Activated CD4-positive, alpha-beta T cell treated with anti-CD3 and anti-CD28 coated beads for 4 hours (primary cell): Measurements from ENCODE around the gene SYT12.
"Not testable (repeated sequence)": the region's sequence is repeated elsewhere in the genome, so short reads cannot be mapped to it uniquely, and the experiment has no call there.

ENCODE experiments used
- DNase-seq, 2 donors: peaks; one replicate each; pipeline ENCODE4 v3.0.0-alpha.2; 2020

SYT12 gene

DNA sequence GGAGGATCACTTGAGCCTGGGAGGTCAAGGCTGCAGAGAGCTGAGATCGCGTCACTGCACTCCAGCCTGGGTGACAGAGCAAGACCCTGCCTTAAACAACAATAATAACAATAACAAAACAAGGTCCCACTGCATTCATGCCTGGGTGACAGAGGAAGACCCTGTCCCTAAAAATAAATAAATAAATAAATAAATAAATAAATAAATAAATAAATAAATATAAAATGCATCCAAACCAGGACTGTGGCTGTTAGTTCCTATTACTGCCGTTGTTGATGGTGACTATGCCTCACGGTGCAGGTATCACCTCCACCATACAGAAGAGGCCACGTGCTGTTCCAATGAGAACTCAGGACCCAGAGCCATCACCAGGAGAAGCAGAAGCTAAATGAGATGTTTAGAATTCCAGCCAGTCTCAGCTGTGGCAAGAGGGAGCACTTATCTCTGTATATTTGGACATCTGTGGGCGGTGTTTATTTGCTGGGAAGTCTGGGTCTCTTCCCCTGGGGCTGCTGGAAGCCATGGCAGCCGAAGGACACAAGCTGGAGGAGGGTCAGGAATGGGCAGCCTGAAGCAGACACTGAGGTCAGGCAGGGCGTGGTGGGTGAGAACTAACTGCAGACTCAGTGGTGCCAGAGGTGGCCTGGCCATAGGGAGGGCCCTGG is 26.2 kb upstream of the SYT12 start:
- DNase-seq: no peak

DNA sequence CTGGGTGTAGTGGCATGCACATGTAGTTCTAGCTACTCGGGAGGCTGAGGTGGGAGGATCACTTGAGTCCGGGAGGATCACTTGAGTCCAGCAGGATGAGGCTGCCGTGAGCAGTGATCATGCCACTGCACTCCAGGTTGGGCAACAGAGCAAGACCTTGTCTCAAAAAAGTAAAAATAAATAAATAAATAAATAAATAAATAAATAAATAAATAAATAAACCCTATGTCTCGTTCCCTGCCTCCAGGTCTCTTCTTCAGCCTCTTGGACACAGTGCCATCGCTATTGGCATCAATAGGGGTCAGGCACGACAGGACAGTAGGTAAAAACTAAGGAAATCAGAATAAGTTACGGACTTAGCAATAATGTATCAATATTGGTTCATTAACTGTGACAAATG is 23.4 kb upstream of the SYT12 start:
- no peak for DNase-seq

- no peak for DNase-seq
These were observed 21.6 kb upstream of the SYT12 start for GRCh38 chr11:67001332-67001731.

GRCh38 chr11:67002297-67002913 is 20.5 kb upstream of the SYT12 start:
- DNase-seq: no peak

- DNase-seq: no peak
These were observed 20.0 kb upstream of the SYT12 start for GRCh38 chr11:67002921-67003411.

GRCh38 chr11:67005200-67005599 is 17.7 kb upstream of the SYT12 start:
- DNase-seq: not testable (repeated sequence)

GRCh38 chr11:67006029-67006884 is 16.7 kb upstream of the SYT12 start:
- DNase-seq: no peak

GRCh38 chr11:67007126-67007525 is 15.8 kb upstream of the SYT12 start:
- DNase-seq: no peak

GRCh38 chr11:67010296-67010905 is 12.5 kb upstream of the SYT12 start:
- no peak for DNase-seq

GRCh38 chr11:67013511-67014045 is 9.4 kb upstream of the SYT12 start:
- DNase-seq: no peak

DNA sequence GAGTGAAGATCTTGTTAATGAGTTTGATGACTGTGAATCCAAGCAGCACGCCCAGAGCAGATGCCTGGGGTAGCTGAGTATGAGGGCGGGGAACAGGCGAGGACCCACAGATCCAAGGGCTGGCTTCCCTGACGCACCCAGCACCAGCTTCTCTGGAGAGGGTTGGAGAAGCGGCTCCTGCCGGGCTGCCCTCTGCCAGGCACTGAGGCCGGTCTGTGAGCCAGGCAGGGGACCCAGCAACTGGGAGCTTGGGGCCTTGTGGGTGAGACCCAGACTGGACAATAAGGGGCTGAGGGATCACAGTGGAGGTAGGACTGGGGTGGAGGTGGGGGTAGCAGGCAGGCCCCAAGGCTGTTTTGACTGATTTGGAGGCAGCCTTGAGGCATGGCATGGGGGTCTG is 8.6 kb upstream of the SYT12 start:
- no peak for DNase-seq

GRCh38 chr11:67015048-67015447 is 7.9 kb upstream of the SYT12 start:
- DNase-seq: no peak

GRCh38 chr11:67016550-67016949 is 6.4 kb upstream of the SYT12 start:
- DNase-seq: no peak

DNA sequence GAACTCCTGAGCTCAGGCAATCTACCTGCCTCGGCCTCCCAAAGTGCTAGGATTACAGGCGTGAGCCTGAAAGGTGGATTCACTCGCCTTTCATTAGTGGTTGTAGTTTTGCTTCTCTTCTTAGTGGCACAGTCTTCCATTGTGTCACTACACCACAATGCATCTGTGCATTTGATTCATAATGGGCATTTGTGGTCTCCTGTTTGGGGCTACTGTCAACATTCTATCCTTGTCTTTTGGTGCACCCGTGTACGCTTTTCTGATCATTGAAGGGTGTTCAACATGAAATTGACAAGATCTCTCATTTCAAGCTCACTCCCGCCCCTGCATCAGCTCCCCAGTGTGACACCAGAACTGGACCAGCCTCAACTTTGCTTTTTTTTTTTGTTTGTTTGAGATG is 2.0 kb upstream of the SYT12 start:
- no peak for DNase-seq

DNA sequence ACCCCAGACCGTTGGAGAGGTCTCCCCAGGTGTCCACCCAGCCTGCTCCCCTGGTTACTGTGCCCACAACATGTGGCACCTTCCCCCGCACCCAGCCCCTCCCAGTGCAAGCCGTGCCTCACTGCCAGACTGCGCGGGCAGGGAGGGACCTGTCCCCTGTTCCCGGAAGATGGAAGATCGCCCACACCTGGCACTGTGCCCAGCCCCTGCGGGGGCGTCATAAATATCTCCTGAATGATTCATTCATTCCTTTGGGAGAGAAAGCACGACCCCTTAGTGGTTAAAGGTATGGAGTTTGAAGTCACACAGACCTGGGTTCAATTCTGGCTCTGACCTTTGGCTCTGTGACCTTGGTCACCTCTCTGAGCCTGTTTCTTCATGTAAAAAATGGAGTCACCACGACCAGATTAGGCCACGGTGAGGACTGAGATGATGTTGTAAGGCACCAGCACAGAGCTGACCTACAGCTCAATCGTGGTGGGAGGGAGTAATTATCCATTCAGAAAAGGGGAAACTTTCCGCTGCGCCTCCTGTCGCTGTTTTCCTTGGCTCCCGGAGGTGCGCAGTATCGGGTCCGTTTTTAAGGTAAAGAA is 497 bp upstream of the SYT12 start:
- no peak for DNase-seq

DNA sequence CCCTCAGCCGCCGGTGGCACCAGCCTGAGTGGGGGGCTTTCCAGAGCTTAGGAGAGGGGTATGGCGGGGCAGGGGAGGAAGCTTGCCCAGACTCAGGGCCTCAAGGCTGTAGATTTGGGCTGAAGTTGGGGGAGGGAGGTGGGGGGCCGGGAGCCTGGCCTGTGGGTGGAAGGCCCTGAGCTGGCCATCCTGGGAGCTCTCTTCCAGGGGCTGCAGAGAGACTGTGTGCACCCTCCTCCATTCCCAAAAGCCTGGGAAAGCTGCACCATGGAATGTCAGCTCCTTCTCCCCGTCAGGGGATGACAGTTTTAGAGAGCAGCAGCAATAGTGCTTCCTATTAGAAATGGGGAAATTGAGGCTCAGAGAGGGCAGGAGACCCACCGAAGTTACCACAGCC is 1.0 kb downstream of the SYT12 start:
- no peak for DNase-seq

DNA sequence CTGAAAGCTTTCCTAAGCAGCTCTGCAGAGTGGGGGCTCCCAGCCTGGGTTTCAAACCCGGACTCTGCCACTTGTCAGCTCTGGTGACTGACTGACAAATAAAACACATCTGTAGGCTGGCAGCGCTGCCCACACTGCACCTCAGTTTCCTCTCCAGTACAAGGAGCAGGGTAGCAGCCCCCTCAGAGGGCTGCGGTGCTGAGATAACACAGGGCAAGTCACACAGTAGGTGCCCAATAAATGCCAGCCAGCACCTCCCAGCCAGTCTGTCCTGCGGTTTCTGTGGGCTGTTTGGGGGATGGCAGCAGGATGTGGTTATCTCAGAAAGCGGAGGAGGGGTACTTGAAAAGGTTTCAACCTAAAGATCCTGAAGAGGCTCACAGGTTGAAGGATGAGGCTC is 1.5 kb downstream of the SYT12 start:
- DNase-seq: peak; percentile 52 to 60

GRCh38 chr11:67024966-67025365 is 2.0 kb downstream of the SYT12 start:
- DNase-seq: no peak

GRCh38 chr11:67025750-67026149 is 2.8 kb downstream of the SYT12 start:
- DNase-seq: no peak

DNA sequence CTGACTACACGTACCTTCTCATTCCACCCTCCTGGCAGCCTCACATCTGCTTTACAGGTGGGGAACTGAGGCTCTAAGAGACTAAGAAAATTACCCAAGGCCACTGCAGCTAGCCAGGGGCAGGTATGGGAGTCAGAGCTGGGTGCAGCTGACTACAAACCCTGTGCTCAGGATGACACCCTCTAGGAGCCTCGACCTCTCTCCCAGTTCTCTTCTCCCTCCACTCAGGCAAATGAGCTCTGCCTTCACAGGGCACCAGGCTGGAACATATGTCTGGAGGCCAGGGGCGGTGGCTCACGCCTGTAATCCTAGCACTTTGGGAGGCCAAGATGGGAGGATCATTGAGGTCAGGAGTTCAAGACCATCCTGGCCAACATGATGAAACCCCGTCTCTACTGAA is 4.0 kb downstream of the SYT12 start:
- no peak for DNase-seq

GRCh38 chr11:67027483-67027930 is 4.6 kb downstream of the SYT12 start:
- no peak for DNase-seq

GRCh38 chr11:67027943-67028542 is 5.1 kb downstream of the SYT12 start:
- DNase-seq: no peak
